Measurements from ENCODE around the gene PAM.

PAM gene

DNA sequence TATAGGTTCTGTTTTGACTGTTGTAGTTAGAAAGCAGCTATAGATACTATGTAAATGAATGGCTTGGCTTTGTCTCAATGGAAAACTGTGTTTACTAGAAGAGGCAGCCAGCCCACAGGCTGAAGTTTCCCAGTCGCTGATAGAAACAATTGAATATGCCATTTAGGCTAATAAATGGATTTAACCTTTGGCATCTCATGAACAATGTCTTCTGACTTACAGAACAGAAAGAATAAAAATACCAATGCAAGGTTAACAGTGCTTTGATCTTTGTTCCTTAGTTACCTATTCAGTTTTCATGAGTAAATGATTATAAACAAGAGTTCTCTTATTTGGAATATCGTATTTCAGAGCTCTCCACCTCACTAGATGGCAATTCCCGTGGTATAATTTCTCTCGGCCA lies 120.6 kb downstream of the PAM start:
- Histone ChIP-seq H3K4me3 (replicated peaks; ENCODE audit: insufficient read depth, low read length) (no peak overlapping the region), H3K27me3 (ENCODE audit: insufficient read depth, poor library complexity, severe bottlenecking) (no peaks in the 10 kb centered on the region), H3K27ac (replicated peaks) (no peak overlapping the region)
- no peak for TF ChIP-seq POLR2AphosphoS5 (IDR thresholded peaks at IDR 0.05; ENCODE audit: low read depth)
- TF ChIP-seq GABPA (IDR thresholded peaks at IDR 0.05; ENCODE audit: low read depth), result no peak
- TF ChIP-seq REST (IDR thresholded peaks at IDR 0.05; ENCODE audit: insufficient replicate concordance, low read depth), result no peak
- TF ChIP-seq SPI1 (IDR thresholded peaks at IDR 0.05; ENCODE audit: borderline replicate concordance, low read depth), result no peak
- TF ChIP-seq CTCF (IDR thresholded peaks at IDR 0.05; ENCODE audit: insufficient read depth, low read length), result no peak
- DNase-seq (ENCODE audit: low read depth in 1 of 2, low spot score in 1 of 2), result no peak

DNA sequence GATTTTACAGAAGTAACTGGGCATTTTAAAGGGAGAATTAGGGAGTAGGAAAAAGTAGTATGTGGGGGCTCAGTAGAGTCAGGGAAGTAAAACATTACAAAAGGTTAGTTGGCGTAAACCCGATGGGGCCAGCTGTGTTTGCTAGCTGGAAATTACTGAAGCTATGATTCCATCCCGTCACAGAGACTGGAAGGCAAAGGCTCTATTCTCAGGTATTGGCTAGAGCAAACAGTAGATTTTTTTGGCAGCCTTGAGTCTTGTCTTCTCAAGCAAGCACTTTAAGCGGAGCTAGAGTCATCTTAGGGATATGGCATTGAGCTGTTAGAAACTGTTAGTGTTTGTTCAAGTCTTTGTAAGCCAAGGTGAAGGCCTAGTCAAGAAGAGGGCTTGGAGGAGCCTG lies 121.5 kb downstream of the PAM start:
- no peak for TF ChIP-seq CTCF (IDR thresholded peaks at IDR 0.05; ENCODE audit: insufficient read depth, low read length)
- no peak for TF ChIP-seq REST (IDR thresholded peaks at IDR 0.05; ENCODE audit: insufficient replicate concordance, low read depth)
- no peak for TF ChIP-seq SPI1 (IDR thresholded peaks at IDR 0.05; ENCODE audit: borderline replicate concordance, low read depth)
- no peak for TF ChIP-seq POLR2AphosphoS5 (IDR thresholded peaks at IDR 0.05; ENCODE audit: low read depth)
- TF ChIP-seq GABPA (IDR thresholded peaks at IDR 0.05; ENCODE audit: low read depth), result no peak
- no peak for DNase-seq (ENCODE audit: low read depth in 1 of 2, low spot score in 1 of 2)
- Histone ChIP-seq H3K27me3 (ENCODE audit: insufficient read depth, poor library complexity, severe bottlenecking) (no peaks in the 10 kb centered on the region), H3K27ac (replicated peaks) (no peak overlapping the region), H3K4me3 (replicated peaks; ENCODE audit: insufficient read depth, low read length) (no peak overlapping the region)

DNA sequence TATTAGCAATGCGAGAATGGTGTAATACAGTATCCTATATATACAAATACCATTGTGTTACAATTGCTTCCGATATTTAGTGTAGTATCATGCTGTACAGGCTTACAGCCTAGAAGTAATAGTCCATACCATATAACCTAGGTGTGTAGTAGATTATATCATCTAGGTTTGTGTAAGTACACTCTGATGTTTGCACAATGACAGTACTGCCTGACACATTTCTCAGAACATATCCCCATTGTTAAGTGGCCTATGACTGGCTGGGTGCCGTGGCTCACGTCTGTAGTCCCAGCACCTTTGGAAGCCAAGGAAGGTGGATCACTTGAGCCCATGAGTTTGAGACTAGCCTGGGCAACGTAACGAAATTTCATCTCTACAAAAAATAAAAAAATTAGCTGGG lies 124.6 kb downstream of the PAM start:
- no peak for DNase-seq (ENCODE audit: low read depth in 1 of 2, low spot score in 1 of 2)
- no peak overlapping the region for H3K4me3 ChIP-seq (replicated peaks; ENCODE audit: insufficient read depth, low read length)
- TF ChIP-seq SPI1 (IDR thresholded peaks at IDR 0.05; ENCODE audit: borderline replicate concordance, low read depth) (no peak), CTCF (IDR thresholded peaks at IDR 0.05; ENCODE audit: insufficient read depth, low read length) (no peak), GABPA (IDR thresholded peaks at IDR 0.05; ENCODE audit: low read depth) (no peak), POLR2AphosphoS5 (IDR thresholded peaks at IDR 0.05; ENCODE audit: low read depth) (no peak)
- H3K27me3 ChIP-seq (ENCODE audit: insufficient read depth, poor library complexity, severe bottlenecking), result no peaks in the 10 kb centered on the region
- H3K27ac ChIP-seq (replicated peaks), result no peak overlapping the region

DNA sequence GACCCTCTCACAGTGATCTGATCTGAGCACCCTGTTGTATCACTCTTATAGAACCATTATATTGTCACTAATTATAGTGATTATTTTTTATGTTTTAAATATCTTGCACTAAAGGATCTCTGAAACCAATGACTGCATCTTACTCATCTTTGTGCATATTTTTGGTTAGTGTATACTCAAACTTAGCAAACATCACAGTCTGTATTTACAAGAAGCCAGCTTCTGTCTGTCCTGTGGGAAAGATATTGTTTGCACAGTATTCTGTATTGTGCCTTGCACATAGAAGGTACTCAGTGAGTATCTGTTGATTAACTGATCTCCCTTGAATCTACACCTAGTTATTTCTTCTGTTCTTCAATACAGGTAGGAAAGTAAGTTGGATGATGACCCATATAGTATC lies 131.5 kb downstream of the PAM start:
- DNase-seq (ENCODE audit: low read depth in 1 of 2, low spot score in 1 of 2), result no peak
- no peaks in the 10 kb centered on the region for H3K27me3 ChIP-seq (ENCODE audit: insufficient read depth, poor library complexity, severe bottlenecking)
- H3K4me3 ChIP-seq (replicated peaks; ENCODE audit: insufficient read depth, low read length), result no peak overlapping the region
- TF ChIP-seq REST (IDR thresholded peaks at IDR 0.05; ENCODE audit: insufficient replicate concordance, low read depth), result no peak
- no peak for TF ChIP-seq POLR2AphosphoS5 (IDR thresholded peaks at IDR 0.05; ENCODE audit: low read depth)
- no peak for TF ChIP-seq CTCF (IDR thresholded peaks at IDR 0.05; ENCODE audit: insufficient read depth, low read length)
- TF ChIP-seq SPI1 (IDR thresholded peaks at IDR 0.05; ENCODE audit: borderline replicate concordance, low read depth), result no peak
- no peak for TF ChIP-seq GABPA (IDR thresholded peaks at IDR 0.05; ENCODE audit: low read depth)
- no peak overlapping the region for H3K27ac ChIP-seq (replicated peaks)
